ENCODE results near the gene NRXN2. TPM values are rescaled to one million over a fixed set of nuclear protein-coding genes. Genes with fewer than 3 reads are reported as not detected.
"Not testable (repeated sequence)": the region's sequence is repeated elsewhere in the genome, so short reads cannot be mapped to it uniquely, and the experiment has no call there.

The NRXN2 gene
- polyA plus RNA-seq, 3 donors, result 17.8 to 24.6 (median 23.0) TPM

GRCh38 chr11:64566042-64566914 is 156.7 kb downstream of the NRXN2 start:
- DNase-seq, result peak; percentile 85

GRCh38 chr11:64564947-64565889 is 157.8 kb downstream of the NRXN2 start:
- no peak for DNase-seq

- no peak for DNase-seq
Measured at GRCh38 chr11:64564419-64564818, 158.6 kb downstream of the NRXN2 start.

GRCh38 chr11:64563966-64564365 is 159.0 kb downstream of the NRXN2 start:
- no peak for DNase-seq

- no peak for DNase-seq
Measured at GRCh38 chr11:64562723-64563351, 160.2 kb downstream of the NRXN2 start.

- DNase-seq, result no peak
Measured at GRCh38 chr11:64561984-64562722, 160.8 kb downstream of the NRXN2 start.

- not testable (repeated sequence) for DNase-seq
Measured at GRCh38 chr11:64561429-64561828, 161.6 kb downstream of the NRXN2 start.

GRCh38 chr11:64560941-64561340 is 162.1 kb downstream of the NRXN2 start:
- DNase-seq, result no peak

GRCh38 chr11:64560139-64560771 is 162.7 kb downstream of the NRXN2 start:
- no peak for DNase-seq

GRCh38 chr11:64559351-64560138 is 163.5 kb downstream of the NRXN2 start:
- no peak for DNase-seq

- DNase-seq, result no peak
Measured at GRCh38 chr11:64558869-64559268, 164.1 kb downstream of the NRXN2 start.

GRCh38 chr11:64558065-64558745 is 164.8 kb downstream of the NRXN2 start:
- no peak for DNase-seq

GRCh38 chr11:64556721-64557250 is 166.2 kb downstream of the NRXN2 start:
- no peak for DNase-seq

Other genes with a start within 250 kb of the NRXN2 start
- 10 to 100 TPM; 27.7 to 38.9 (median 30.9) TPM for gene SLC22A11, start 167.3 kb downstream of the NRXN2 start, polyA plus RNA-seq (ENCODE audit: insufficient read length in 3 of 3)
- 1 to 10 TPM; 3.1 to 5.7 (median 5.6) TPM for gene SLC22A12, start 132.0 kb downstream of the NRXN2 start, polyA plus RNA-seq (ENCODE audit: insufficient read length in 3 of 3)
- gene RASGRP2, start 20.9 kb upstream of the NRXN2 start, polyA plus RNA-seq (ENCODE audit: insufficient read length in 3 of 3), result 1 to 10 TPM; 4.1 to 6.7 (median 5.4) TPM
- 1 to 10 TPM; 2.2 to 2.4 (median 2.3) TPM for gene PYGM, start 36.8 kb upstream of the NRXN2 start, polyA plus RNA-seq (ENCODE audit: insufficient read length in 3 of 3)
- gene SF1, start 55.3 kb upstream of the NRXN2 start, polyA plus RNA-seq (ENCODE audit: insufficient read length in 3 of 3), result 100 to 1,000 TPM; 315 to 492 (median 440) TPM
- 10 to 100 TPM; 20.4 to 27.6 (median 23.0) TPM for gene MAP4K2, start 80.0 kb upstream of the NRXN2 start, polyA plus RNA-seq (ENCODE audit: insufficient read length in 3 of 3)
- 10 to 100 TPM; 44.7 to 49.1 (median 45.6) TPM for gene MEN1, start 87.4 kb upstream of the NRXN2 start, polyA plus RNA-seq (ENCODE audit: insufficient read length in 3 of 3)
- gene CDC42BPG, start 121.5 kb upstream of the NRXN2 start, polyA plus RNA-seq (ENCODE audit: insufficient read length in 3 of 3), result 1 to 10 TPM; 6.0 to 8.1 (median 8.0) TPM
- 10 to 100 TPM; 61.6 to 73.4 (median 68.3) TPM for gene EHD1, start 155.4 kb upstream of the NRXN2 start, polyA plus RNA-seq (ENCODE audit: insufficient read length in 3 of 3)
- 10 to 100 TPM; 21.7 to 24.1 (median 23.3) TPM for gene ATG2A, start 194.0 kb upstream of the NRXN2 start, polyA plus RNA-seq (ENCODE audit: insufficient read length in 3 of 3)
- gene PPP2R5B, start 201.5 kb upstream of the NRXN2 start, polyA plus RNA-seq (ENCODE audit: insufficient read length in 3 of 3), result 10 to 100 TPM; 14.7 to 18.4 (median 17.7) TPM
- 1 to 10 TPM; 2.0 to 3.7 (median 2.1) TPM for gene GPHA2, start 212.7 kb upstream of the NRXN2 start, polyA plus RNA-seq (ENCODE audit: insufficient read length in 3 of 3)
- 1 to 10 TPM; 1.0 to 1.4 (median 1.3) TPM for gene MAJIN, start 248.9 kb upstream of the NRXN2 start, polyA plus RNA-seq (ENCODE audit: insufficient read length in 3 of 3)